ENCODE measurements around the gene KCTD5.
"Not testable (repeated sequence)": the region's sequence is repeated elsewhere in the genome, so short reads cannot be mapped to it uniquely, and the experiment has no call there.

GRCh38 chr16:2657803-2658202, 24.5 kb upstream of the KCTD5 start:
- TF ChIP-seq CTCF, POLR2A, EP300 (IDR thresholded peaks at IDR 0.05): not testable (repeated sequence)

All from sigmoid colon (tissue), 4 donors.